ENCODE data around the gene PPM1A.

PPM1A gene

GRCh38 chr14:60204843-60205774, 43.9 kb upstream of the PPM1A start:
- TF ChIP-seq OSR1 (CRISPR knock-in tag; IDR thresholded peaks at IDR 0.05) (no peak), CREB5 (CRISPR knock-in tag; IDR thresholded peaks at IDR 0.05; ENCODE audit: low read depth) (no peak), PATZ1 (CRISPR knock-in tag; IDR thresholded peaks at IDR 0.05; ENCODE audit: borderline replicate concordance) (no peak), ZNF70 (CRISPR knock-in tag; IDR thresholded peaks at IDR 0.05) (no peak), RARB (CRISPR knock-in tag; IDR thresholded peaks at IDR 0.05) (no peak)
- ATAC-seq: no peak

GRCh38 chr14:60206249-60206670, 42.8 kb upstream of the PPM1A start:
- TF ChIP-seq TOX (CRISPR knock-in tag; IDR thresholded peaks at IDR 0.05; ENCODE audit: borderline replicate concordance) (no peak), ESRRG (CRISPR knock-in tag; IDR thresholded peaks at IDR 0.05) (no peak), CREB5 (CRISPR knock-in tag; IDR thresholded peaks at IDR 0.05; ENCODE audit: low read depth) (no peak), GLIS3 (CRISPR knock-in tag; IDR thresholded peaks at IDR 0.05) (no peak)
- ATAC-seq: no peak

- ATAC-seq: no peak
- TF ChIP-seq ZC3H10 (CRISPR knock-in tag; IDR thresholded peaks at IDR 0.05): no peak
- TF ChIP-seq ZNF70 (CRISPR knock-in tag; IDR thresholded peaks at IDR 0.05): no peak
- TF ChIP-seq CSDC2 (CRISPR knock-in tag; IDR thresholded peaks at IDR 0.05): no peak
- no peak for TF ChIP-seq POU6F1 (CRISPR knock-in tag; IDR thresholded peaks at IDR 0.05; ENCODE audit: borderline replicate concordance, low read depth)
- TF ChIP-seq RARB (CRISPR knock-in tag; IDR thresholded peaks at IDR 0.05): no peak
- TF ChIP-seq OSR1 (CRISPR knock-in tag; IDR thresholded peaks at IDR 0.05): no peak
- TF ChIP-seq BACH2 (CRISPR knock-in tag; IDR thresholded peaks at IDR 0.05; ENCODE audit: borderline replicate concordance): no peak
- TF ChIP-seq ESRRG (CRISPR knock-in tag; IDR thresholded peaks at IDR 0.05): no peak
- no peak for TF ChIP-seq TSHZ2 (CRISPR knock-in tag; IDR thresholded peaks at IDR 0.05)
- no peak for TF ChIP-seq ZNF565 (CRISPR knock-in tag; conservative IDR thresholded peaks at IDR 0.05; ENCODE audit: low read depth)
- TF ChIP-seq ZNF8 (CRISPR knock-in tag; IDR thresholded peaks at IDR 0.05): no peak
Observed at GRCh38 chr14:60206837-60207533, 42.0 kb upstream of the PPM1A start.

- no peak for TF ChIP-seq PPARA (CRISPR knock-in tag; IDR thresholded peaks at IDR 0.05; ENCODE audit: borderline replicate concordance)
- no peak for TF ChIP-seq TOX (CRISPR knock-in tag; IDR thresholded peaks at IDR 0.05; ENCODE audit: borderline replicate concordance)
- no peak for TF ChIP-seq ESRRG (CRISPR knock-in tag; IDR thresholded peaks at IDR 0.05)
- TF ChIP-seq ZNF70 (CRISPR knock-in tag; IDR thresholded peaks at IDR 0.05): no peak
- no peak for TF ChIP-seq TCF4 (CRISPR knock-in tag; IDR thresholded peaks at IDR 0.05; ENCODE audit: borderline replicate concordance)
Observed at GRCh38 chr14:60210703-60211102, 38.3 kb upstream of the PPM1A start.

More at GRCh38 chr14:60210703-60211102, 38.3 kb upstream of the PPM1A start:
- ATAC-seq: no peak

Measured in SK-N-SH treated with all-trans-retinoic acid at 6 μM for 48 hours (cell line).